H9 (cell line): ENCODE results near the gene DNLZ. TPM values are rescaled to one million over a fixed set of nuclear protein-coding genes. Genes with fewer than 3 reads are reported as not detected.

Experiments used
- DNase-seq: peaks from one replicate; pipeline ENCODE4 v3.0.0-alpha.2; 2017
- H2AFZ ChIP-seq: one replicate; pipeline ENCODE4 v1.6.1; 2013; ENCODE audit warnings: mild to moderate bottlenecking, low read length, control low read depth, moderate library complexity
- H2AK5ac ChIP-seq: 2 replicates; pipeline ENCODE4 v1.6.1; 2013; ENCODE audit warnings: low read length, control low read depth, mixed read lengths; ENCODE audit not compliant: insufficient read length
- H2BK120ac ChIP-seq: one replicate; pipeline ENCODE4 v1.6.1; 2013; ENCODE audit warnings: low read depth, mild to moderate bottlenecking, low read length, control low read depth, inconsistent platforms; ENCODE audit not compliant: poor library complexity, severe bottlenecking
- H2BK12ac ChIP-seq: 2 replicates; pipeline ENCODE4 v1.6.1; 2013; ENCODE audit warnings: low read length, control low read depth, mixed read lengths, low read depth; ENCODE audit not compliant: insufficient read length
- H2BK15ac ChIP-seq: 2 replicates; pipeline ENCODE4 v1.6.1; 2013; ENCODE audit warnings: low read depth, low read length, control low read depth
- H2BK20ac ChIP-seq: one replicate; pipeline ENCODE4 v1.6.1; 2013; ENCODE audit warnings: low read depth, mild to moderate bottlenecking, low read length, control low read depth, inconsistent platforms; ENCODE audit not compliant: poor library complexity, severe bottlenecking
- H2BK5ac ChIP-seq: 2 replicates; pipeline ENCODE4 v1.6.1; 2013; ENCODE audit warnings: low read length, control low read depth, mixed read lengths; ENCODE audit not compliant: insufficient read length
- H3K14ac ChIP-seq: 2 replicates; pipeline ENCODE4 v1.6.1; 2013; ENCODE audit warnings: low read length, control low read depth; ENCODE audit not compliant: insufficient read depth
- H3K18ac ChIP-seq: 2 replicates; pipeline ENCODE4 v1.6.1; 2013; ENCODE audit warnings: low read depth, mild to moderate bottlenecking, mixed read lengths, low read length, control low read depth; ENCODE audit not compliant: insufficient read length
- H3K23ac ChIP-seq: 2 replicates; pipeline ENCODE4 v1.6.1; 2013; ENCODE audit warnings: low read length, control low read depth, mixed read lengths, low read depth; ENCODE audit not compliant: insufficient read length
- H3K23me2 ChIP-seq: 2 replicates; pipeline ENCODE4 v1.6.1; 2013; ENCODE audit warnings: low read depth, mild to moderate bottlenecking, mixed read lengths, low read length, control low read depth; ENCODE audit not compliant: insufficient read length, poor library complexity, severe bottlenecking
- H3K27ac ChIP-seq: 2 replicates; pipeline ENCODE4 v1.5.1; 2013; ENCODE audit warnings: low read length, control low read depth, mixed read lengths, low read depth; ENCODE audit not compliant: insufficient read length
- H3K27me3 ChIP-seq: 2 replicates; pipeline ENCODE4 v1.6.1; 2013; ENCODE audit warnings: low read length, control low read depth, inconsistent platforms; ENCODE audit not compliant: insufficient read depth
- H3K4ac ChIP-seq: 2 replicates; pipeline ENCODE4 v1.6.1; 2013; ENCODE audit warnings: low read depth, mild to moderate bottlenecking, control low read depth, inconsistent platforms, low read length, moderate library complexity
- H3K4me1 ChIP-seq: 2 replicates; pipeline ENCODE4 v1.6.1; 2013; ENCODE audit warnings: low read length, control low read depth, inconsistent platforms; ENCODE audit not compliant: insufficient read depth
- H3K4me2 ChIP-seq: 2 replicates; pipeline ENCODE4 v1.6.1; 2013; ENCODE audit warnings: low read length, control low read depth, mixed read lengths; ENCODE audit not compliant: insufficient read length, insufficient read depth
- H3K56ac ChIP-seq: 2 replicates; pipeline ENCODE4 v1.6.1; 2013; ENCODE audit warnings: low read depth, mild to moderate bottlenecking, mixed read lengths, low read length, control low read depth; ENCODE audit not compliant: insufficient read length
- H3K79me1 ChIP-seq: 2 replicates; pipeline ENCODE4 v1.6.1; 2013; ENCODE audit warnings: low read depth, mild to moderate bottlenecking, moderate library complexity, low read length, control low read depth, inconsistent platforms; ENCODE audit not compliant: insufficient read depth, poor library complexity, severe bottlenecking
- H3K79me2 ChIP-seq: 2 replicates; pipeline ENCODE4 v1.6.1; 2013; ENCODE audit warnings: low read length, control low read depth, inconsistent platforms; ENCODE audit not compliant: insufficient read depth
- H3K9ac ChIP-seq: 2 replicates; pipeline ENCODE4 v1.6.1; 2013; ENCODE audit warnings: low read length, control low read depth, mixed read lengths; ENCODE audit not compliant: insufficient read length; ENCODE audit errors: extremely low read depth
- H3K9me3 ChIP-seq: one replicate; pipeline ENCODE4 v1.6.1; 2013; ENCODE audit warnings: low read depth, low read length, inconsistent platforms; ENCODE audit not compliant: control insufficient read depth
- H3T11ph ChIP-seq: one replicate; pipeline ENCODE4 v1.6.1; 2013; ENCODE audit warnings: mild to moderate bottlenecking, low read length, control low read depth, inconsistent platforms
- H4K20me1 ChIP-seq: one replicate; pipeline ENCODE4 v1.6.1; 2013; ENCODE audit not compliant: control insufficient read depth, insufficient read length, insufficient read depth
- H4K5ac ChIP-seq: 2 replicates; pipeline ENCODE4 v1.6.1; 2013; ENCODE audit warnings: low read depth, mild to moderate bottlenecking, mixed read lengths, low read length, control low read depth; ENCODE audit not compliant: insufficient read length
- H4K8ac ChIP-seq: replicated peaks from 2 replicates; pipeline ENCODE4 v1.6.1; 2013; ENCODE audit warnings: low read length, control low read depth, mixed read lengths, low read depth; ENCODE audit not compliant: insufficient read length
- H4K91ac ChIP-seq: 2 replicates; pipeline ENCODE4 v1.6.1; 2013; ENCODE audit warnings: low read depth, mild to moderate bottlenecking, moderate library complexity, mixed read lengths, low read length, control low read depth; ENCODE audit not compliant: insufficient read length
- H3K27ac Mint-ChIP-seq, 3 experiments: 2 replicates in 2 of 3; 3 replicates in 1 of 3; pipeline ENCODE4 v1.8.0; 2020 to 2021; ENCODE audit warnings: mixed read lengths in 3 of 3, mild to moderate bottlenecking in 1 of 3, moderate library complexity in 1 of 3
- H3K27me3 Mint-ChIP-seq: 2 replicates; pipeline ENCODE4 v1.8.0; 2021; ENCODE audit warnings: low read depth, mild to moderate bottlenecking, moderate library complexity, mixed read lengths
- H3K36me3 Mint-ChIP-seq, 3 experiments: 2 replicates in 2 of 3; 3 replicates in 1 of 3; pipeline ENCODE4 v1.8.0; 2020 to 2021; ENCODE audit warnings: low read depth in 3 of 3, mixed read lengths in 3 of 3; ENCODE audit not compliant: insufficient read depth in 1 of 3
- H3K4me1 Mint-ChIP-seq, 2 experiments: 2 replicates each; pipeline ENCODE4 v1.8.0; 2020; ENCODE audit warnings: mixed read lengths in 2 of 2
- H3K4me3 Mint-ChIP-seq, 2 experiments: 2 replicates in 1 of 2; 3 replicates in 1 of 2; pipeline ENCODE4 v1.8.0; 2020 to 2021; ENCODE audit warnings: mild to moderate bottlenecking in 2 of 2, mixed read lengths in 2 of 2, moderate library complexity in 1 of 2
- H3K9me3 Mint-ChIP-seq, 2 experiments: 2 replicates in 1 of 2; 3 replicates in 1 of 2; pipeline ENCODE4 v1.8.0; 2020; ENCODE audit warnings: mild to moderate bottlenecking in 2 of 2, mixed read lengths in 2 of 2, moderate library complexity in 1 of 2
- WGBS: extraction: QIAGEN DNeasy Blood & Tissue Kit; methylation state at CpG from one replicate; pipeline ENCODE4 v1.1.7; 2013; ENCODE audit warnings: missing lambda C conversion rate, low lambda C conversion rate, mixed read lengths; ENCODE audit not compliant: insufficient read length; ENCODE audit errors: extremely low coverage; 5-methylcytosine and 5-hydroxymethylcytosine counted together
- total RNA-seq: library from RNA; stranded (reverse); gene quantifications from 2 replicates; pipeline ENCODE4 v1.2.1, GENCODE V29; 2021
- TF ChIP-seq, protein P1 (sequence below): fragments of 200-600 bp; sonication (generic); conservative IDR thresholded peaks from 3 replicates; pipeline ENCODE4 v1.8.0; 2021; ENCODE audit warnings: antibody characterized with exemption, mild to moderate bottlenecking

DNLZ gene
- total RNA-seq, 1 experiment from 2014 or later = 24.8 TPM

DNA sequence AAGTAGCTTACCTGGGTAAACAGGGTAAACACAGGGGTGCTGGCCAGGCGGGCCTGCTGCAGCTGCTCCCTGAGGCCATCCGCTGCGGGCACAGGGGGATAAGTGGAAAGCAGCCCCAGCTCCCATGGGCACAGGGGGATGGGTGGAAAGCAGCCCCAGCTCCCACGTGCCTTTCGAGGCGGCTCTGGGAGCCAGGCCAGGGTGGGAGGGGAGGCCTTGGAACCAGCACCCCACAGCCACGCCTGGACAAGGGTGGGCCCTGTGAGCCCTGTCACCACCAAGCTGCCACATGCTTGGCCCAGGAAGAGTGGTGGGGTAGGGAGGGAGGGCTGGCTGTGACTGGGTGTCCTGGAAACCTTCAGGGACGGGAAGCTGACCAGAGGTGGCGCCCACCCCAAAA, 17.8 kb upstream of the DNLZ start:
- Mint-ChIP-seq H3K27ac (no peak overlapping the region), H3K36me3 (peaks cover 14 to 52% (median 40%) of the 10 kb centered on the region in 3 experiments; a peak in 6 of 7 replicates), H3K27me3 (no peaks in the 10 kb centered on the region), H3K4me1 (no peaks in the 10 kb centered on the region), H3K9me3 (no peaks in the 10 kb centered on the region), H3K4me3 (no peak overlapping the region)
- Histone ChIP-seq H4K5ac (no peak overlapping the region), H4K91ac (no peak overlapping the region), H3K18ac (no peak overlapping the region), H3K9me3 (no peaks in the 10 kb centered on the region), H3K23me2 (no peaks in the 10 kb centered on the region), H3K23ac (no peak overlapping the region), H2BK5ac (no peak overlapping the region), H3T11ph (no peak overlapping the region), H3K27me3 (no peaks in the 10 kb centered on the region), H2BK12ac (no peak overlapping the region), H4K8ac (no peak overlapping the region), H3K4ac (no peak overlapping the region), H3K14ac (no peak overlapping the region), H2AFZ (no peak overlapping the region), H3K4me1 (no peaks in the 10 kb centered on the region), H3K27ac (no peak overlapping the region), H2BK15ac (no peak overlapping the region), H4K20me1 (no peaks in the 10 kb centered on the region), H3K9ac (no peak overlapping the region), H2BK120ac (no peak overlapping the region), H2BK20ac (no peak overlapping the region), H3K79me2 (no peaks in the 10 kb centered on the region), H3K4me2 (no peak overlapping the region), H3K56ac (no peak overlapping the region), H3K79me1 (no peaks in the 10 kb centered on the region), H2AK5ac (no peak overlapping the region)
- no CpG with 5 or more reads among the region's 9 CpGs for WGBS
- TF ChIP-seq, protein P1, sequence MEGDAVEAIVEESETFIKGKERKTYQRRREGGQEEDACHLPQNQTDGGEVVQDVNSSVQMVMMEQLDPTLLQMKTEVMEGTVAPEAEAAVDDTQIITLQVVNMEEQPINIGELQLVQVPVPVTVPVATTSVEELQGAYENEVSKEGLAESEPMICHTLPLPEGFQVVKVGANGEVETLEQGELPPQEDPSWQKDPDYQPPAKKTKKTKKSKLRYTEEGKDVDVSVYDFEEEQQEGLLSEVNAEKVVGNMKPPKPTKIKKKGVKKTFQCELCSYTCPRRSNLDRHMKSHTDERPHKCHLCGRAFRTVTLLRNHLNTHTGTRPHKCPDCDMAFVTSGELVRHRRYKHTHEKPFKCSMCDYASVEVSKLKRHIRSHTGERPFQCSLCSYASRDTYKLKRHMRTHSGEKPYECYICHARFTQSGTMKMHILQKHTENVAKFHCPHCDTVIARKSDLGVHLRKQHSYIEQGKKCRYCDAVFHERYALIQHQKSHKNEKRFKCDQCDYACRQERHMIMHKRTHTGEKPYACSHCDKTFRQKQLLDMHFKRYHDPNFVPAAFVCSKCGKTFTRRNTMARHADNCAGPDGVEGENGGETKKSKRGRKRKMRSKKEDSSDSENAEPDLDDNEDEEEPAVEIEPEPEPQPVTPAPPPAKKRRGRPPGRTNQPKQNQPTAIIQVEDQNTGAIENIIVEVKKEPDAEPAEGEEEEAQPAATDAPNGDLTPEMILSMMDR = no peak
- no peak for DNase-seq
